Measurements from ENCODE around the gene STXBP6. TPM values are rescaled to one million over a fixed set of nuclear protein-coding genes. Genes with fewer than 3 reads are reported as not detected.

Gene STXBP6
- total and polyA plus RNA-seq, 12 donors, result 12.2 to 49.0 (median 24.4) TPM

DNA sequence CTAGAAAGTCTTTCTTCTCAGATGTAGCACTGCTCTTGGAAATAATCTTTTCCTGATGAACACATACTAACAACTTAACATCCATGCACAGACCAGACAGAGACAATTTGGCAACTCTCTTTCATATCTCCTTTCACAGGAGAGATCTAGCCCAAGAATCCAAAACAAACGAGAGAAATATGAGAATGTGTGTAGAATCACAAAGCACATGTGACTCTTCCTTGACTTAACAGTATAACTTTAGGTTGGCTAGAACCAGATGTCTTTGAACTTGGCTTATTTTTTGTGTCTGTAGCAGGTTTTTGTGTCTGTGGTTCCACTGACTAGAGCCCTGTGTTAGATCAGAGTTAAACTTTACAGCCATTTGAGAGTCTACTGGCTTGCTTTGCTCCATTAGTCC lies 114.2 kb downstream of the STXBP6 start:
- no peaks in the 10 kb centered on the region for H3K36me3 ChIP-seq
- no peaks in the 10 kb centered on the region for H3K27me3 ChIP-seq
- intact Hi-C loops (cut with DNase I), result no loop called here
- TF ChIP-seq, protein P1, sequence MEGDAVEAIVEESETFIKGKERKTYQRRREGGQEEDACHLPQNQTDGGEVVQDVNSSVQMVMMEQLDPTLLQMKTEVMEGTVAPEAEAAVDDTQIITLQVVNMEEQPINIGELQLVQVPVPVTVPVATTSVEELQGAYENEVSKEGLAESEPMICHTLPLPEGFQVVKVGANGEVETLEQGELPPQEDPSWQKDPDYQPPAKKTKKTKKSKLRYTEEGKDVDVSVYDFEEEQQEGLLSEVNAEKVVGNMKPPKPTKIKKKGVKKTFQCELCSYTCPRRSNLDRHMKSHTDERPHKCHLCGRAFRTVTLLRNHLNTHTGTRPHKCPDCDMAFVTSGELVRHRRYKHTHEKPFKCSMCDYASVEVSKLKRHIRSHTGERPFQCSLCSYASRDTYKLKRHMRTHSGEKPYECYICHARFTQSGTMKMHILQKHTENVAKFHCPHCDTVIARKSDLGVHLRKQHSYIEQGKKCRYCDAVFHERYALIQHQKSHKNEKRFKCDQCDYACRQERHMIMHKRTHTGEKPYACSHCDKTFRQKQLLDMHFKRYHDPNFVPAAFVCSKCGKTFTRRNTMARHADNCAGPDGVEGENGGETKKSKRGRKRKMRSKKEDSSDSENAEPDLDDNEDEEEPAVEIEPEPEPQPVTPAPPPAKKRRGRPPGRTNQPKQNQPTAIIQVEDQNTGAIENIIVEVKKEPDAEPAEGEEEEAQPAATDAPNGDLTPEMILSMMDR (IDR thresholded peaks at IDR 0.05), result no peak
- no peak for ATAC-seq
- WGBS, 2 donors, result 16 to 26% methylated on average over 1 of the region's 1 CpG
- peaks cover 0 to 4% (median 0%) of the 10 kb centered on the region in 11 donors for H3K9me3 ChIP-seq
- H3K4me3 ChIP-seq, result no peak overlapping the region
- H3K27ac ChIP-seq, result peak overlapping the region in 1 of 10 donors; percentile 24
- DNase-seq, result no peak
- H3K4me1 ChIP-seq, result peaks cover 0 to 31% (median 10%) of the 10 kb centered on the region in 9 donors

DNA sequence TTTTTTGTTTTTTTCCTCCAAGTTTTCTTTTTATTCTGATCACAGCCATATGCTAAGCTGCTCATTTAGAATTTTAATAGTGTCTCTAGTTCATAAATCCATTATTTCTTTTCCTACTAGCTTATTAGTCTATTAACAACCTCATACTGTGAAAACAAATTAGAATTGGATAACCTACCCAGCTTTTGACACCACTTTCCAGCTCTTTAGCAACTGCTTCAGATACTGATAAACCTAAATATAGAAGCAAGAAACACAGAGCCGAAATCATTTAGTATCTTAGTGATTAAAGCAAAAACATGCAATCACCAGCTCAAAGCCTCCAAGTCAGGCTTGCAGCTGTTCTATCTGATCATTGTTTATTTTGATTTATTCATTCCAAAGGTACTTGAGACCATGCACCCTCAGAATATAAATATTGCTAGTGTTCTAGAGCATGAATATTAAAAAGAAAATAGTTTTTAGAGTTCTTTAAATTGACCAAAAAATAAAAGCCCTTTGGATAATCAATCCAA lies 121.5 kb downstream of the STXBP6 start:
- intact Hi-C loops (cut with DNase I), result no loop called here
- ATAC-seq, result no peak

DNA sequence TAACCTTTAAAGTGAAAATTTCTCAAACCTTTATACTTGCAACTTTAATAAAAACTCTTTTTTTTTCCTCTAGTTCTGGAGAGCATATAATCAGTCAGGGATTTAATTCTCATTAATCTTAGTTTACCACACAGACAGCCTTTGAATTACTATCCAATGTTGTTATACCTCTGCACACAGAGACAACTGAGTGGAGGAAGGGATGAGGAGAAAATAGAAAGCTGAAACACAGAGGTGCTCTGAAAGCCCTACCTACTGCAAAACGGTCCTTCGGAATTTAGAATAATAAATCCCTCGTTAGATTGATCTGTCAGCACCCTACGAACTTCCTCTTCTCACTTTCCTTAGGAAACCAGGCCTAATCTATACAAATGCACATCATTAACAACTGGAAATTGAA lies 122.1 kb downstream of the STXBP6 start:
- Histone ChIP-seq H3K4me1 (peaks cover 0 to 63% (median 40%) of the 10 kb centered on the region in 9 donors), H3K4me3 (peak overlapping the region in 2 of 10 donors; percentile 6 to 9), H3K9me3 (no peaks in the 10 kb centered on the region), H3K36me3 (no peaks in the 10 kb centered on the region), H3K27ac (peak overlapping the region in 8 of 10 donors; percentile 16 to 62 (median 36)), H3K27me3 (no peaks in the 10 kb centered on the region)
- TF ChIP-seq, protein P1 (IDR thresholded peaks at IDR 0.05), result no peak
- WGBS, 2 donors, result 14 to 32% methylated on average over 4 of the region's 4 CpGs
- intact Hi-C loops (cut with DNase I), result no loop called here
- ATAC-seq (peak in 4 of 8 donors; percentile 30 to 64 (median 58)), DNase-seq (no peak)

More for the DNA sequence above, 121.5 kb downstream of the STXBP6 start:
- Histone ChIP-seq H3K36me3 (no peaks in the 10 kb centered on the region), H3K9me3 (no peaks in the 10 kb centered on the region), H3K4me1 (peaks cover 0 to 63% (median 40%) of the 10 kb centered on the region in 9 donors), H3K4me3 (peak overlapping the region in 2 of 10 donors; percentile 6 to 9), H3K27me3 (no peaks in the 10 kb centered on the region), H3K27ac (peak overlapping the region in 8 of 10 donors; percentile 16 to 62 (median 36))
- TF ChIP-seq, protein P1 (IDR thresholded peaks at IDR 0.05), result no peak
- no peak for DNase-seq
- WGBS, 2 donors, result 20 to 21% methylated on average over 1 of the region's 1 CpG

DNA sequence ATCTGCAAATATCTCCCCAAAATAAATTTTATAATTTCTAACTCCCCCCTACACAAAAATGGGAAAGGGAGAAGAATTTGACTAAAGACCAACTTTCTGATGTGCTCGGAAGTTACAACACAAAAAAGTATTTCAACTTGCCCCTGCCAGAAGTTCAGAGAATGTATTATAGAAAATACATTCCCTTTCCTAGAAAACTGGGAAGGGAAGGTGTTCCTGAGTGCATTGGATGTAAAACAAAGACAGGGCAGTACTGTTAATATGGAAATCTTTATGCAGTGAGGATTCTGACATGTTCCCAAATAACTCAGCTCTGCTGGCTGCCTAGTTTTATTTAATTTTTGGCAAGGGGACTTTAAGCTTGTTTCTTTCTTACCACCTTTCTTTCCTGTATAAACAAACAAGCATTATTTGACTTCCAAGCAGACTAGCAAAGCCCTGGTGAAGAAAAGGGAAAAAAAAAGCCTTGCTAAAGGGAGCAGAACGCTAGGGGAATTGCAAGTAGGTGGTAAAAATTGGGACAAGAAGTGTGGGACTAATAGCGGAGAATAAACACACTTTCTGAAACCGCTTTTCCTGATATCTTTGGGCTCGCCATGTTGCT lies 124.1 kb downstream of the STXBP6 start:
- no peaks in the 10 kb centered on the region for H3K9me3 ChIP-seq
- no peaks in the 10 kb centered on the region for H3K27me3 ChIP-seq
- H3K36me3 ChIP-seq, result no peaks in the 10 kb centered on the region
- peaks cover 2 to 73% (median 43%) of the 10 kb centered on the region in 9 donors for H3K4me1 ChIP-seq
- ATAC-seq, result no peak
- H3K4me3 ChIP-seq, result no peak overlapping the region
- H3K27ac ChIP-seq, result no peak overlapping the region
- DNase-seq, result no peak
- TF ChIP-seq, protein P1 (IDR thresholded peaks at IDR 0.05), result no peak
- WGBS, 2 donors, result 90 to 95% methylated on average over 5 of the region's 5 CpGs
- intact Hi-C loops (cut with DNase I), result no loop called here
